Ascending aorta (tissue), 2 donors: ENCODE data around the gene LAMTOR2. TPM values are rescaled to one million over a fixed set of nuclear protein-coding genes. Genes with fewer than 3 reads are reported as not detected.

Source experiments
- DNase-seq, 2 donors: peaks; one replicate each; pipeline ENCODE4 v3.0.0-alpha.2; 2019; ENCODE audit warnings: low spot score in 2 of 2
- H3K27ac ChIP-seq, 2 donors: fragments of 200-600 bp; sonication (generic); one replicate each; pipeline ENCODE4 v1.5.1; 2016 to 2017; ENCODE audit warnings: mild to moderate bottlenecking in 1 of 2
- H3K27me3 ChIP-seq: fragments of 200-600 bp; sonication (generic); one replicate; pipeline ENCODE4 v1.5.1; 2017
- H3K36me3 ChIP-seq, 2 donors: fragments of 200-600 bp; sonication (generic); one replicate each; pipeline ENCODE4 v1.5.1; 2016
- H3K4me1 ChIP-seq, 2 donors: fragments of 200-600 bp; sonication (generic); one replicate each; pipeline ENCODE4 v1.5.1; 2016 to 2017; ENCODE audit warnings: mild to moderate bottlenecking in 1 of 2
- H3K4me3 ChIP-seq, 2 donors: fragments of 200-600 bp; sonication (generic); one replicate each; pipeline ENCODE4 v1.5.1; 2016 to 2017; ENCODE audit warnings: mild to moderate bottlenecking in 1 of 2
- H3K9me3 ChIP-seq, 2 donors: fragments of 200-600 bp; sonication (generic); one replicate each; pipeline ENCODE4 v1.5.1; 2016
- CTCF ChIP-seq, 3 experiments: fragments of 200-600 bp in 2 of 3; fragments of 450-650 bp in 1 of 3; sonication (generic) in 2 of 3; IDR thresholded peaks; one replicate each; pipeline ENCODE4 v1.5.1; 2016 to 2019; ENCODE audit warnings: antibody characterized with exemption in 3 of 3, mild to moderate bottlenecking in 1 of 3, moderate library complexity in 1 of 3
- intact Hi-C: fragments of 100-400 bp; cut with DNase I; formaldehyde crosslinking; loops from one replicate; pipeline ENCODE4 v1.15.1; 2023
- total RNA-seq: library from RNA; depleted of rRNA; stranded (reverse); fragments of >200 nt; gene quantifications from one replicate; pipeline ENCODE4 v1.1.0, GENCODE V29; 2016

The LAMTOR2 gene
- total RNA-seq = 43.9 TPM

- H3K9me3 ChIP-seq = no peaks in the 10 kb centered on the region
- DNase-seq = peak; percentile 92 to 99
- H3K4me3 ChIP-seq = peak within 1 kb of the TSS; percentile 58 to 73
- intact Hi-C loops = loop anchor here (2.0 to 10.0 kb wide), 3 partner anchors 28 to 120 kb away; partner anchors contain the start of genes KHDC4, MEX3A and SSR2
- peak within 1 kb of the TSS; percentile 85 to 96 for H3K27ac ChIP-seq
- peaks cover 8 to 16% of the 10 kb centered on the region in 2 donors for H3K36me3 ChIP-seq
- no peaks in the 10 kb centered on the region for H3K27me3 ChIP-seq
- TF ChIP-seq CTCF (IDR thresholded peaks at IDR 0.05) = no peak
- H3K4me1 ChIP-seq = peaks cover 0 to 8% of the 10 kb centered on the region in 2 donors
Observed at GRCh38 chr1:156054500-156055280, at the start of gene LAMTOR2. LAMTOR2 (plus strand) TSS chr1:156054782; CDS start chr1:156054890, 108 bp downstream.

GRCh38 chr1:156004843-156005584 is 49.6 kb upstream of the LAMTOR2 start:
- H3K4me3 ChIP-seq = no peak overlapping the region
- H3K4me1 ChIP-seq = no peaks in the 10 kb centered on the region
- peaks cover 17 to 23% of the 10 kb centered on the region in 2 donors for H3K36me3 ChIP-seq
- H3K27ac ChIP-seq = no peak overlapping the region
- TF ChIP-seq CTCF (IDR thresholded peaks at IDR 0.05) = no peak
- H3K27me3 ChIP-seq = no peaks in the 10 kb centered on the region
- no peaks in the 10 kb centered on the region for H3K9me3 ChIP-seq
- intact Hi-C loops = no loop called here
- no peak for DNase-seq

- H3K4me3 ChIP-seq = no peak overlapping the region
- H3K9me3 ChIP-seq = no peaks in the 10 kb centered on the region
- peaks cover 35 to 41% of the 10 kb centered on the region in 2 donors for H3K36me3 ChIP-seq
- intact Hi-C loops = no loop called here
- H3K27me3 ChIP-seq = no peaks in the 10 kb centered on the region
- H3K4me1 ChIP-seq = no peaks in the 10 kb centered on the region
- DNase-seq = no peak
- no peak for TF ChIP-seq CTCF (IDR thresholded peaks at IDR 0.05)
- H3K27ac ChIP-seq = no peak overlapping the region
Observed at GRCh38 chr1:156006666-156007376, 47.8 kb upstream of the LAMTOR2 start.

GRCh38 chr1:156009404-156009803 is 45.2 kb upstream of the LAMTOR2 start:
- H3K27me3 ChIP-seq = no peaks in the 10 kb centered on the region
- intact Hi-C loops = no loop called here
- H3K27ac ChIP-seq = no peak overlapping the region
- no peak for DNase-seq
- H3K4me3 ChIP-seq = no peak overlapping the region
- peaks cover 59 to 67% of the 10 kb centered on the region in 2 donors for H3K36me3 ChIP-seq
- no peaks in the 10 kb centered on the region for H3K9me3 ChIP-seq
- TF ChIP-seq CTCF (IDR thresholded peaks at IDR 0.05) = no peak
- no peaks in the 10 kb centered on the region for H3K4me1 ChIP-seq

GRCh38 chr1:156012051-156012817 is 42.3 kb upstream of the LAMTOR2 start:
- Histone ChIP-seq H3K4me1 (no peaks in the 10 kb centered on the region), H3K27ac (no peak overlapping the region), H3K4me3 (no peak overlapping the region), H3K9me3 (no peaks in the 10 kb centered on the region), H3K27me3 (no peaks in the 10 kb centered on the region), H3K36me3 (peaks cover 75 to 86% of the 10 kb centered on the region in 2 donors)
- no peak for DNase-seq
- TF ChIP-seq CTCF (IDR thresholded peaks at IDR 0.05) = no peak
- intact Hi-C loops = no loop called here
